ENCODE results near the gene ZNF28.
"Not testable (repeated sequence)": the region's sequence is repeated elsewhere in the genome, so short reads cannot be mapped to it uniquely, and the experiment has no call there.

Gene ZNF28

DNA sequence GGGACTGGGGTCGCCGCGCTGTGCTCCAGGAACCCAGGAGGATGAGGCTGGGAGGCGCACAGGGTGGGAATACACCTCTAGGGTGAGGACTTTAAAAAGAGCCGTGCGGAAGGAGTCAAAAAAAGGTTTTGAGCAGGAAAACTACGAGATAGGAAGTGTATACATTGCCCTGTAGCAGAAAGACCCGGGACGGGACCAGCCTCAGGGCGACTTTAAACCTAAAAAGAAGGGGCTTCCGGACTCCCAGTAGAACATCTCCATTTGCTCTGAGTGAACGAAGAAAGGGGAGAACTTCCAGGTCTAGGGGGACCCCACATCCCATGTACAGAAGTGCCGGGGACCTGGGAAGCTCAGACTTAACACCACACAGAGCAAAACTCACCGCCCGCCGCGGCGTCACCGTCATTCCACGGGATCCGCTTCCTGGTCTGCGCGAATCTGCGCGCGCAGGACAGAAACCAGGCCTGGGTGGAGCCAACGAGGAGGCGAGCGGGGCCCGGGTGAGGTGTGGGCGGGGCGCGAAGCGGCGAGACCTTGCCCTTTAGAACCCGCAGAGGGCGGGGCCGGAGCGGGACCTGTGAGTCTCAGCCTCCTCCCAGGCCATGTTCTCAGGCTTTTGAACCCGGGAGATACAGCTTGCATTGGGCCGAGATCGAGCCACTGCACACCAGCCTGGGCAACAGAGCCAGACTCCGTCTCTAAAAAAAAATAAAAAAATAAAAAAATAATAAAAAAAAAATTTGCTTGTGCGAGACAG is at the start of gene ZNF28:
Gene ZNF28 (minus strand): TSS at position 430 of the 757 bp plus-strand sequence. CDS start 3,675 bp downstream, outside the sequence.
- peak; percentile 47 for DNase-seq (ENCODE audit: low spot score)
- in situ Hi-C loops (cut with MboI; ENCODE audit: low sequenced_read_pairs, unreplicated experiment), result not testable (repeated sequence)

DNA sequence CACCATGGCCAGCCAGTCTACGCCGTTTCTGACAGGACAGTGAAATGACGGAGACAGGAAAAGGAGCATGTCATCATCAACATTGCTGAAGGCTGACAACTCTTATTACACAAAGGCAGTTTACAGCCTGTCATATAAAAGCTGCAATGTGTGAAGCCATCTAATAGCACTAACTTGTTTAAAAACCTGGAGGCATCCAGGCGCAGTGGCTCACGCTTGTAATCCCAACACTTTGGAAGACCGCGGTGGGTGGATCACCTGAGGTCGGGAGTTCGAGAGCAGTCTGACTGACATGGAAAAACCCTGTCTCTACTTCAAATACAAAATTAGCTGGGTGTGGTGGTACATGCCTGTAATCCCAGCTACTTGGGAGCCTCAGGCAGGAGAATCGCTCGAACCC is 46.6 kb upstream of the ZNF28 start:
- in situ Hi-C loops (cut with MboI; ENCODE audit: low sequenced_read_pairs, unreplicated experiment); DNase-seq (ENCODE audit: low spot score): not testable (repeated sequence)

DNA sequence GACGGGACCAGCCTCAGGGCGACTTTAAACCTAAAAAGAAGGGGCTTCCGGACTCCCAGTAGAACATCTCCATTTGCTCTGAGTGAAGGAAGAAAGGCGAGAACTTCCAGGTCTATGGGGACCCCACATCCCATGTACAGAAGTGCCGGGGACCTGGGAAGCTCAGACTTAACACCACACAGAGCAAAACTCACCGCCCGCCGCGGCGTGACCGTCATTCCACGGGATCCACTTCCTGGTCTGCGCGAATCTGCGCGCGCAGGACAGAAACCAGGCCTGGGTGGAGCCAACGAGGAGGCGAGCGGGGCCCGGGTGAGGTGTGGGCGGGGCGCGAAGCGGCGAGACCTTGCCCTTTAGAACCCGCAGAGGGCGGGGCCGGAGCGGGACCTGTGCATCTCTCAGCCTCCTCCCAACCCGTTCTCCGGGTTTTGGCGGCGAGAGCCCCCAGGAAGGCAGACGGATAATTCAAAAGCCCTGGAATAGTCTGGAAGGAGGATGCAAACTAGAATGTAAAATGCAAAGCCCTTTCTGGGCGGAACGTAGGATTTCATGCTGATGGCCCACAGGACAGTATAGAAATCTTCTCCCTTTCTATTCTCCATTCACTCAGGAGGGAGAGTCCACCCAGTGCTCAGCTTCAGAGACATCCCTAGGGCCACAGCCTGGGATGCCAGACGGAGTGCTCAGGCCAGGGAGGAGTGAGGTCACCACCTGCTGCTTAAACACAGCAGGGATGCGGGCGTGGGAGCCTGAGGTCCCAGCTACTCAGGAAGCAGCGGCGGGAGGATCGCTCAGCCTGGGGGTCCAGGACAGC is 36.2 kb upstream of the ZNF28 start, which contains the start of gene ZNF468:
Gene ZNF468 (minus strand): TSS at position 242 of the 814 bp plus-strand sequence. CDS start 3,347 bp downstream, outside the sequence.
- in situ Hi-C loops (cut with MboI; ENCODE audit: low sequenced_read_pairs, unreplicated experiment), result not testable (repeated sequence)

DNA sequence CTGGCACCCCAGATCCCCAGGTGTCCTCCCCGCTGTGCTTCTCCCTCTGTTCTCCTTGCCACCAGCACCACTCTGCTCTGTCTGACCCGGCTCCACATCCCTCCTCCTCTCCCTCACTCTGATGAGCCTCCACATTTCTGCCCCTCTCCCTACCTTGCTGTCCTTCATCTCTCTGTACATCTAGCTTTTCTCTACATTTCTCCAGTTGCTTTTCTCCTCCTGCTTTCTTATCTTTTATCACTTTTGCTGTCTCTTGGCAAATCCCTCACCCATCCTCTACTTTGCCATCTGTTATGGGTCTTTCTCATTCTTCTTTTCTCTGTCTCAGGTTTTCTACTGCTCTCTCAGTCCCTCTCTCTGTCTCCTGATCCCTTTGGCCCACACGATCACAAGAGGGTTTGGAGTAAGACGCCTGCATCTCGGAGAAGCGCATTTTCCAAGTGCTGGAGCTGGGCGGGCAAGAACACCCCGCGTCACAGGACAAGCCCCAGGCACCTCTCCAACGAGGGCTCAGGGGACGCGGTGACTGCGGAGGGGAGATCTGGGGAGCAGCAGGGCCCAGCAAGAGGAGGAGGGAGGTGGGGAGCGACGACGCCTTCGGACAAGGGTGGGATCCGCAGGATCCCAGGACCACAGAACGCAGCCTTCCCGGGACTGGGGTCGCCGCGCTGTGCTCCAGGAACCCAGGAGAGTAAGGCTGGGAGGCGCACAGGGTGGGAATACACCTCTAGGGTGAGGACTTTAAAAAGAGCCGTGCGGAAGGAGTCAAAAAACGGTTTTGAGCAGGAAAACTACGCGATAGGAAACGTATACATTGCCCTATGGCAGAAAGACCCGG is 35.3 kb upstream of the ZNF28 start:
- peak; percentile 18 for DNase-seq (ENCODE audit: low spot score)
- in situ Hi-C loops (cut with MboI; ENCODE audit: low sequenced_read_pairs, unreplicated experiment), result not testable (repeated sequence)

More for the DNA sequence above, 36.2 kb upstream of the ZNF28 start, which contains the start of gene ZNF468:
- DNase-seq (ENCODE audit: low spot score), result peak; percentile 74

- in situ Hi-C loops (cut with MboI; ENCODE audit: low sequenced_read_pairs, unreplicated experiment); DNase-seq (ENCODE audit: low spot score): not testable (repeated sequence)
Observed at GRCh38 chr19:52847352-52847751, 25.9 kb upstream of the ZNF28 start.

DNA sequence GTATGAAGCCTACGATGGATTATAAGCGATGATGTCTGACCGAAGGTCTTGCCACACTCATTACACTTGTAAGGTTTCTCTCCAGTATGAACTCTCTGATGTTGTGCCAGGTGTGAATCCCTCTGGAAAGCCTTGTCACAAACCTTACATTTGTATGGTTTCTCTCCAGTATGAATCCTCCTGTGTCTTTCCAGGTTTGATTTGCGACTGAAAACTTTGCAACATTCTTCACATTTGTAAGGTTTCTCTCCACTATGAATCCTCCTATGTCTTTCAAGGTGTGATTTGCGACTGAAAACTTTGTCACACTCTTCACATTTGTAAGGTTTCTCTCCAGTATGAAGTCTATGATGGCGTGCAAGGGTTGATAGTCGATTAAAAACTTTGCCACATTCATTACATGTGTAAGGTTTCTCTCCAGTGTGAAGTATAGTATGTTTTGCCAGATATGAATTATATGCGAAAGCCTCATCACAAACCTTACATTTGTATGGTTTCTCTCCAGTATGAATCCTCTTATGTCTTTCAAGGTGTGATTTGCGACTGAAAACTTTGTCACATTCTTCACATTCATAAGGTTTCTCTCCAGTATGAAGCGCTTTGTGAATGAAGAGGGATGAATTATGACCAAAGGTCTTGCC is 19.5 kb upstream of the ZNF28 start:
- in situ Hi-C loops (cut with MboI; ENCODE audit: low sequenced_read_pairs, unreplicated experiment); DNase-seq (ENCODE audit: low spot score): not testable (repeated sequence)

DNA sequence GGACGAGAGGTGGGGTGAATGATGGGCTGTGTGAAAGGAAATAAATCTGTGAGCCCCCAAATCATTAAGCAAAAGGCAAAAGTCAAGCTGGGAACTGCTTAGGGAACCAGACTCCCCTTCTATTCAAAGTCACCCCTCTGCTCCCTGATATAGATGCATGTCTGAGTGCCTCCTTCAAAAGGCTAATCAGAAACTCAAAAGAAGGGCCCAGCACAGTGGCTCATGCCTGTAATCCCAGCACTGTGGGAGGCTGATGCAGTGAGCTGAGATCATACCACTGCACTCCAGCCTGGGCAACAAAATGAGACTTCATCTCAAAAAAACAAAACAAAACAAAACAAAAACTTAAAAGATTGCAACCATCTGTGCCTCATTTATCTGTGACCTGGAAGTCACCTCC is 12.9 kb upstream of the ZNF28 start:
- DNase-seq (ENCODE audit: low spot score); in situ Hi-C loops (cut with MboI; ENCODE audit: low sequenced_read_pairs, unreplicated experiment): not testable (repeated sequence)

- DNase-seq (ENCODE audit: low spot score); in situ Hi-C loops (cut with MboI; ENCODE audit: low sequenced_read_pairs, unreplicated experiment): not testable (repeated sequence)
Observed at GRCh38 chr19:52833541-52833940, 12.1 kb upstream of the ZNF28 start.

GRCh38 chr19:52829866-52830265 is 8.4 kb upstream of the ZNF28 start:
- in situ Hi-C loops (cut with MboI; ENCODE audit: low sequenced_read_pairs, unreplicated experiment); DNase-seq (ENCODE audit: low spot score): not testable (repeated sequence)

GRCh38 chr19:52825765-52826164 is 4.3 kb upstream of the ZNF28 start:
- in situ Hi-C loops (cut with MboI; ENCODE audit: low sequenced_read_pairs, unreplicated experiment), result no loop called here
- TF ChIP-seq, protein P1, sequence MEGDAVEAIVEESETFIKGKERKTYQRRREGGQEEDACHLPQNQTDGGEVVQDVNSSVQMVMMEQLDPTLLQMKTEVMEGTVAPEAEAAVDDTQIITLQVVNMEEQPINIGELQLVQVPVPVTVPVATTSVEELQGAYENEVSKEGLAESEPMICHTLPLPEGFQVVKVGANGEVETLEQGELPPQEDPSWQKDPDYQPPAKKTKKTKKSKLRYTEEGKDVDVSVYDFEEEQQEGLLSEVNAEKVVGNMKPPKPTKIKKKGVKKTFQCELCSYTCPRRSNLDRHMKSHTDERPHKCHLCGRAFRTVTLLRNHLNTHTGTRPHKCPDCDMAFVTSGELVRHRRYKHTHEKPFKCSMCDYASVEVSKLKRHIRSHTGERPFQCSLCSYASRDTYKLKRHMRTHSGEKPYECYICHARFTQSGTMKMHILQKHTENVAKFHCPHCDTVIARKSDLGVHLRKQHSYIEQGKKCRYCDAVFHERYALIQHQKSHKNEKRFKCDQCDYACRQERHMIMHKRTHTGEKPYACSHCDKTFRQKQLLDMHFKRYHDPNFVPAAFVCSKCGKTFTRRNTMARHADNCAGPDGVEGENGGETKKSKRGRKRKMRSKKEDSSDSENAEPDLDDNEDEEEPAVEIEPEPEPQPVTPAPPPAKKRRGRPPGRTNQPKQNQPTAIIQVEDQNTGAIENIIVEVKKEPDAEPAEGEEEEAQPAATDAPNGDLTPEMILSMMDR (IDR thresholded peaks at IDR 0.05; ENCODE audit: borderline replicate concordance, control extremely low read depth, extremely low read depth, insufficient read depth, missing control alignments), result no peak
- no peak for DNase-seq (ENCODE audit: low spot score)

GRCh38 chr19:52823676-52824075 is 2.2 kb upstream of the ZNF28 start:
- TF ChIP-seq, protein P1 (IDR thresholded peaks at IDR 0.05; ENCODE audit: borderline replicate concordance, control extremely low read depth, extremely low read depth, insufficient read depth, missing control alignments), result no peak
- in situ Hi-C loops (cut with MboI; ENCODE audit: low sequenced_read_pairs, unreplicated experiment), result no loop called here
- DNase-seq (ENCODE audit: low spot score), result no peak

DNA sequence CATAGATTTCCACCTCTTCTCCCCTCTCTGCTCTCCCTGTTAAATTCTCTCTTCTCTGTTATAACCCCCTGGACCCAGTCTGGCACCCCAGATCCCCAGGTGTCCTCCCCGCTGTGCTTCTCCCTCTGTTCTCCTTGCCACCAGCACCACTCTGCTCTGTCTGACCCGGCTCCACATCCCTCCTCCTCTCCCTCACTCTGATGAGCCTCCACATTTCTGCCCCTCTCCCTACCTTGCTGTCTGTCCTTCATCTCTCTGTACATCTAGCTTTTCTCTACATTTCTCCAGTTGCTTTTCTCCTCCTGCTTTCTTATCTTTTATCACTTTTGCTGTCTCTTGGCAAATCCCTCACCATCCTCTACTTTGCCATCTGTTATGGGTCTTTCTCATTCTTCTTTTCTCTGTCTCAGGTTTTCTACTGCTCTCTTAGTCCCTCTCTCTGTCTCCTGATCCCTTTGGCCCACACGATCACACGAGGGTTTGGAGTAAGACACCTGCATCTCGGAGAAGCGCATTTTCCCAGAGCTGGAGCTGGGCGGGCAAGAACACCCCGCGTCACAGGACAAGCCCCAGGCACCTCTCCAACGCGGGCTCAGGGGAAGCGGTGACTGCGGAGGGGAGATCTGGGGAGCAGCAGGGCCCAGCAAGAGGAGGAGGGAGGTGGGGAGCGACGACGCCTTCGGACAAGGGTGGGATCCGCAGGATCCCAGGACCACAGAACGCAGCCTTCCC is 795 bp downstream of the ZNF28 start:
- DNase-seq (ENCODE audit: low spot score), result peak; percentile 12
- in situ Hi-C loops (cut with MboI; ENCODE audit: low sequenced_read_pairs, unreplicated experiment), result not testable (repeated sequence)

All from GM13976 (cell line).